Loucy (cell line): ENCODE results near the gene USB1.

ENCODE experiments used
- H2AFZ ChIP-seq: fragments of 200-600 bp; sonication (generic); 2 replicates; pipeline ENCODE4 v1.6.0; 2016; ENCODE audit warnings: antibody characterized with exemption, mild to moderate bottlenecking, low read length, moderate library complexity
- H3F3A ChIP-seq: fragments of 200-600 bp; 2 replicates; pipeline ENCODE4 v1.6.0; 2016; ENCODE audit warnings: antibody characterized with exemption, low read depth, mild to moderate bottlenecking
- H3K27me3 ChIP-seq: fragments of 200-600 bp; sonication (generic); 2 replicates; pipeline ENCODE4 v1.6.1; 2014; ENCODE audit warnings: low read length, mild to moderate bottlenecking; ENCODE audit not compliant: insufficient read depth, poor library complexity, severe bottlenecking
- H3K36me3 ChIP-seq: fragments of 200-600 bp; sonication (generic); 2 replicates; pipeline ENCODE4 v1.6.1; 2016; ENCODE audit warnings: low read length; ENCODE audit not compliant: insufficient read depth
- H3K4me1 ChIP-seq: fragments of 200-600 bp; sonication (generic); 2 replicates; pipeline ENCODE4 v1.5.1; 2014; ENCODE audit warnings: low read length, mild to moderate bottlenecking; ENCODE audit not compliant: insufficient read depth, poor library complexity, severe bottlenecking
- H3K4me2 ChIP-seq: fragments of 200-600 bp; sonication (generic); 2 replicates; pipeline ENCODE4 v1.6.0; 2014; ENCODE audit warnings: antibody characterized with exemption, low read length, low read depth, mild to moderate bottlenecking; ENCODE audit not compliant: poor library complexity, severe bottlenecking
- H3K4me3 ChIP-seq: fragments of 200-600 bp; sonication (generic); 2 replicates; pipeline ENCODE4 v1.5.1; 2014; ENCODE audit warnings: low read length, mild to moderate bottlenecking, mixed read lengths; ENCODE audit not compliant: poor library complexity, severe bottlenecking
- H3K79me2 ChIP-seq: fragments of 200-600 bp; sonication (generic); 2 replicates; pipeline ENCODE4 v1.6.1; 2014; ENCODE audit warnings: low read length; ENCODE audit not compliant: insufficient read depth
- H3K9ac ChIP-seq: fragments of 200-600 bp; sonication (generic); 2 replicates; pipeline ENCODE4 v1.6.0; 2014; ENCODE audit warnings: mild to moderate bottlenecking, low read depth, low read length, moderate library complexity; ENCODE audit not compliant: poor library complexity, severe bottlenecking
- H3K9me2 ChIP-seq: fragments of 200-600 bp; sonication (generic); replicated peaks from 2 replicates; pipeline ENCODE4 v1.6.1; 2016; ENCODE audit warnings: low read depth, low read length, mixed read lengths
- H3K9me3 ChIP-seq: fragments of 200-600 bp; sonication (generic); 2 replicates; pipeline ENCODE4 v1.6.1; 2014; ENCODE audit warnings: mild to moderate bottlenecking, antibody characterized with exemption, low read length, low read depth; ENCODE audit not compliant: insufficient read depth
- H4K20me1 ChIP-seq: fragments of 200-600 bp; sonication (generic); 2 replicates; pipeline ENCODE4 v1.6.0; 2014; ENCODE audit warnings: antibody characterized with exemption, low read length, mild to moderate bottlenecking; ENCODE audit not compliant: insufficient read depth, poor library complexity, severe bottlenecking
- EZH2phosphoT487 ChIP-seq: fragments of 200-600 bp; IDR thresholded peaks from 2 replicates; pipeline ENCODE4 v1.6.1; 2018; ENCODE audit warnings: antibody characterized with exemption, mild to moderate bottlenecking, moderate library complexity, borderline replicate concordance
- TF ChIP-seq, protein P1 (sequence below): fragments of 200-600 bp; sonication (generic); conservative IDR thresholded peaks from 2 replicates; pipeline ENCODE4 v1.5.1; 2014; ENCODE audit warnings: mild to moderate bottlenecking, antibody characterized with exemption, low read length

The USB1 gene

DNA sequence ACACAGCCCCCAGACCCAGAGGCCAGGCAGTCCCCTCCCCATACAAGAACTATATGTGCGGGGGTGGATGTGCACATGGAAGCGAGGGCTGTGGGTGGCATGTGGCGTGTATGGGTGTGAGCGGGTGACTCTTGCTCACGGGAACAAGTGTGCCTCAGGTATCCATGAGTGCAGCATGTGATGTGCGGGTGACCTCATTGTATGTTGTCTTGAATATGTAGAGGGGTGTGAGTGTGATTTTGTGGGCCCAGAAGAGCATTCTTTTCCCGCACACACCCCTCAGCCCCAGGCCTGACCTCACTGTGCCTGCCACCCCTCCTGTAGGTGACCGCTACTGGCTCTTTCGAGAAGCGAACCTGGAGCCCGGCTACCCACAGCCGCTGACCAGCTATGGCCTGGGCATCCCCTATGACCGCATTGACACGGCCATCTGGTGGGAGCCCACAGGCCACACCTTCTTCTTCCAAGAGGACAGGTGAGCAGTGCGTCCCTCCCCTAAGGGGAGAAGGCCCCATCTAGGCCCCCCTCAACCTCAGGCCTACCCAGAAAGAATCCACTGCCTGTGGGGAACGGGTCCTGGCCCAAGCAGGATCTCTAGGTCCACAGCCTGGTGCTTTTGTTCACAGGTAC, 41.8 kb downstream of the USB1 start:
- Histone ChIP-seq H3K4me1 (no peaks in the 10 kb centered on the region), H3K9me3 (no peaks in the 10 kb centered on the region), H3F3A (no peaks in the 10 kb centered on the region), H3K79me2 (no peaks in the 10 kb centered on the region), H3K9me2 (no peaks in the 10 kb centered on the region), H4K20me1 (no peaks in the 10 kb centered on the region), H3K4me2 (no peak overlapping the region), H3K9ac (no peak overlapping the region), H3K27me3 (no peaks in the 10 kb centered on the region), H3K36me3 (no peaks in the 10 kb centered on the region), H3K4me3 (no peak overlapping the region), H2AFZ (no peak overlapping the region)
- TF ChIP-seq, protein P1, sequence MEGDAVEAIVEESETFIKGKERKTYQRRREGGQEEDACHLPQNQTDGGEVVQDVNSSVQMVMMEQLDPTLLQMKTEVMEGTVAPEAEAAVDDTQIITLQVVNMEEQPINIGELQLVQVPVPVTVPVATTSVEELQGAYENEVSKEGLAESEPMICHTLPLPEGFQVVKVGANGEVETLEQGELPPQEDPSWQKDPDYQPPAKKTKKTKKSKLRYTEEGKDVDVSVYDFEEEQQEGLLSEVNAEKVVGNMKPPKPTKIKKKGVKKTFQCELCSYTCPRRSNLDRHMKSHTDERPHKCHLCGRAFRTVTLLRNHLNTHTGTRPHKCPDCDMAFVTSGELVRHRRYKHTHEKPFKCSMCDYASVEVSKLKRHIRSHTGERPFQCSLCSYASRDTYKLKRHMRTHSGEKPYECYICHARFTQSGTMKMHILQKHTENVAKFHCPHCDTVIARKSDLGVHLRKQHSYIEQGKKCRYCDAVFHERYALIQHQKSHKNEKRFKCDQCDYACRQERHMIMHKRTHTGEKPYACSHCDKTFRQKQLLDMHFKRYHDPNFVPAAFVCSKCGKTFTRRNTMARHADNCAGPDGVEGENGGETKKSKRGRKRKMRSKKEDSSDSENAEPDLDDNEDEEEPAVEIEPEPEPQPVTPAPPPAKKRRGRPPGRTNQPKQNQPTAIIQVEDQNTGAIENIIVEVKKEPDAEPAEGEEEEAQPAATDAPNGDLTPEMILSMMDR = no peak
- no peak for TF ChIP-seq EZH2phosphoT487

DNA sequence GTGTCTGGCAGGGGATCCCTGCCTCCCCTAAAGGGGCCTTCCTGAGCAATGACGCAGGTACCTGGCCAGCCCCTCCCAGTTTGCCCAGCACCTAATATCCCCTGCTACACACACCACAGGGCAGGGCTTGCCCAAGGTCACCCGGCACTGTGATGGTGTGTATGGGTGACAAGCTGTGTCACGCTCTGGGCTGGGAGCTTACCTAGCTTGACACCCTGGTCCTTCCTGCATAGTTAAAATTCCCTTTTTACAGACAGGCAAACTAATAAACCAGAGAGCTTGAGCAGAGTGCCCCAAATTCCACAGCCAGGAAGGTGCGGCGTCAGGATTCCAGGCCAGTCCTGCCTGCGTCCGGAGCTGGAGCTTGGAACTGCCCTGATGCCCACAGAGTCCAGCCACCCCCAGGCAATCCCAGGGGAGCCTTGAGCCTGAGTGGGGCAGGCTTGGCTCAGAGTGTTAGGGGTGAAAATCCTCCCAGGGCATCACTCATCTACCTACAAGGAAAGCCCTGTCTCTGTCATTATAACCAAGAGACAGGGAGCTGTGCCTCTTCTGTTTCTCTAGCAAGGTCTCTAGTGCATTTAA, 42.5 kb downstream of the USB1 start:
- no peaks in the 10 kb centered on the region for H3K36me3 ChIP-seq
- no peaks in the 10 kb centered on the region for H3K9me2 ChIP-seq
- no peaks in the 10 kb centered on the region for H3K79me2 ChIP-seq
- no peaks in the 10 kb centered on the region for H4K20me1 ChIP-seq
- no peaks in the 10 kb centered on the region for H3K9me3 ChIP-seq
- no peaks in the 10 kb centered on the region for H3K27me3 ChIP-seq
- H3K9ac ChIP-seq = no peak overlapping the region
- H3K4me1 ChIP-seq = no peaks in the 10 kb centered on the region
- TF ChIP-seq, protein P1 = no peak
- TF ChIP-seq EZH2phosphoT487 = no peak
- no peak overlapping the region for H3K4me3 ChIP-seq
- H2AFZ ChIP-seq = no peak overlapping the region
- H3K4me2 ChIP-seq = no peak overlapping the region
- H3F3A ChIP-seq = no peaks in the 10 kb centered on the region

DNA sequence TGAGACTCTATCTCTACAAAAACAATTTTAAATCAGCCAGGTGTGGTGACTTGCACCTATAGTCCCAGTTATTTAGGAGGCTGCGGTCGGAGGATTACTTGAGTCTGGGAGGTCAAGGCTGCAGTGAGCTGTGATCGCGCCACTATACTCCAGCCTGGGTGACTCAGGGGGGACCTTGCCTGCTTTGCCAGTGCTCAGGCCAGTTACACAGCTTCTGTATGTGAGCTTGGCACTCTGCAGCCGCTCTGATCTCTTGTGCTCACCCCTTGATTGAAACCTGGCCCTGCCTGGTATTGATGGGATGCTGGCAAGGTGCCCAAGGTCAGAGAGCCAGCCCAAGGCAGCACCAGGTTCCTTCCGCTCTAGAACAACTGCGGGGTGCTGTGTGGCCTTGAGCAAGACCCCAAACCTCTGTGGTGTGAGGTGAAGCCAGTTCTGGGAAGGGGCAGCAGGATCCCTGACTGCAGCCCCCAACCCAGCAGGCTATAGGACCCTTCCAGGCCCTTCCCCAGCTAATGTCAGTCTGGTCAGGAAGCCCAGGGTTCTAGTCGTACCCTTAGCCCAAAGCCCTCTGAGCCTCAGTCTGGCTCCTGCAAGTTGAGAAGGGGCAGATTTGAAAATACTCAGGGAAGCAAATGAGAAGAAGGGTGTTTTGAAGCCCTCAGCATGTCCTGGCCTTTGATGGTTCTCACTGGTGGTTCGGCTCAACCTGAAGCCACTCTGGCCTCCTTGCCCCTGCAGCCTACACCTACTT, 43.2 kb downstream of the USB1 start:
- no peaks in the 10 kb centered on the region for H4K20me1 ChIP-seq
- no peak overlapping the region for H2AFZ ChIP-seq
- no peak overlapping the region for H3K4me3 ChIP-seq
- H3K36me3 ChIP-seq = no peaks in the 10 kb centered on the region
- no peak overlapping the region for H3K9ac ChIP-seq
- no peak for TF ChIP-seq EZH2phosphoT487
- TF ChIP-seq, protein P1 = no peak
- no peaks in the 10 kb centered on the region for H3K4me1 ChIP-seq
- no peaks in the 10 kb centered on the region for H3F3A ChIP-seq
- no peaks in the 10 kb centered on the region for H3K9me3 ChIP-seq
- H3K79me2 ChIP-seq = no peaks in the 10 kb centered on the region
- H3K9me2 ChIP-seq = no peaks in the 10 kb centered on the region
- no peak overlapping the region for H3K4me2 ChIP-seq
- H3K27me3 ChIP-seq = no peaks in the 10 kb centered on the region
